Endothelial cell of umbilical vein (primary cell): ENCODE data around the gene NXN.

Source experiments
- EZH2 ChIP-seq: IDR thresholded peaks from 2 replicates; pipeline ENCODE4 v1.6.1; 2012; ENCODE audit warnings: borderline replicate concordance, low read depth, mild to moderate bottlenecking, moderate library complexity, low read length, inconsistent platforms; ENCODE audit not compliant: severe bottlenecking
- JUN ChIP-seq: IDR thresholded peaks from 2 replicates; pipeline ENCODE4 v1.6.1; 2011; ENCODE audit warnings: borderline replicate concordance, low read depth; ENCODE audit not compliant: insufficient read length, insufficient read depth
- MYC ChIP-seq: IDR thresholded peaks from one replicate; pipeline ENCODE4 v1.6.1; 2011; ENCODE audit warnings: mild to moderate bottlenecking, low read depth, low read length
- POLR2A ChIP-seq: IDR thresholded peaks from 2 replicates; pipeline ENCODE4 v1.6.1; 2012; ENCODE audit warnings: low read depth, mild to moderate bottlenecking, control low read depth, low read length
- TF ChIP-seq, protein P1 (sequence below), 2 donors: IDR thresholded peaks; 1 replicate in 1 of 2; 2 replicates in 1 of 2; pipeline ENCODE4 v1.5.1; 2011; ENCODE audit warnings: low read length in 2 of 2, mild to moderate bottlenecking in 2 of 2, moderate library complexity in 2 of 2, control low read depth in 1 of 2, inconsistent platforms in 1 of 2, low read depth in 1 of 2; ENCODE audit not compliant: insufficient read depth in 1 of 2; ENCODE audit errors: extremely low read depth in 1 of 2

DNA sequence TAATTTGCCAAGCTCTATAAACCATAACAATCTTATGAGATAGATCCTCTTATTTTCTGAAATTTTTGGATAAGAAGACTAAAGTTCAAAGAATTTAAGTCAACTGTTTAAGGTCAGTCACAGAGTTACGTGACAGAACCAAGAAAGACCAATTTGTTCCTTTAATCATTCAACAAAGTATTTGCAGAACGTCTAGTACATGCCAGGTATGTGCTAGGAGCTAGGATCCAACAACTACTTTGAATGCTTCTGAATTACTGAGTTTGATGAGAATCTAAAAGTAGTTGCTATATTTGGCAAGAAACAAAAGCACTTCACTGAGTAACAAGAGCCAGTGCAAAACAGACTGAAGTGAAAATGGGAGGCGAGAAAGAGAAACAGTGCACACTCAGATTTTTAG is 212.5 kb downstream of the NXN start:
- TF ChIP-seq, protein P1, sequence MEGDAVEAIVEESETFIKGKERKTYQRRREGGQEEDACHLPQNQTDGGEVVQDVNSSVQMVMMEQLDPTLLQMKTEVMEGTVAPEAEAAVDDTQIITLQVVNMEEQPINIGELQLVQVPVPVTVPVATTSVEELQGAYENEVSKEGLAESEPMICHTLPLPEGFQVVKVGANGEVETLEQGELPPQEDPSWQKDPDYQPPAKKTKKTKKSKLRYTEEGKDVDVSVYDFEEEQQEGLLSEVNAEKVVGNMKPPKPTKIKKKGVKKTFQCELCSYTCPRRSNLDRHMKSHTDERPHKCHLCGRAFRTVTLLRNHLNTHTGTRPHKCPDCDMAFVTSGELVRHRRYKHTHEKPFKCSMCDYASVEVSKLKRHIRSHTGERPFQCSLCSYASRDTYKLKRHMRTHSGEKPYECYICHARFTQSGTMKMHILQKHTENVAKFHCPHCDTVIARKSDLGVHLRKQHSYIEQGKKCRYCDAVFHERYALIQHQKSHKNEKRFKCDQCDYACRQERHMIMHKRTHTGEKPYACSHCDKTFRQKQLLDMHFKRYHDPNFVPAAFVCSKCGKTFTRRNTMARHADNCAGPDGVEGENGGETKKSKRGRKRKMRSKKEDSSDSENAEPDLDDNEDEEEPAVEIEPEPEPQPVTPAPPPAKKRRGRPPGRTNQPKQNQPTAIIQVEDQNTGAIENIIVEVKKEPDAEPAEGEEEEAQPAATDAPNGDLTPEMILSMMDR (IDR thresholded peaks at IDR 0.05; ENCODE audit: extremely low read depth in 1 of 2, insufficient read depth in 1 of 2, low read depth in 1 of 2, low read length in 2 of 2) = no peak
- TF ChIP-seq EZH2 (no peak), POLR2A (no peak), MYC (no peak), JUN (no peak)
